Measurements from ENCODE around the gene TRIM42. TPM values are rescaled to one million over a fixed set of nuclear protein-coding genes. Genes with fewer than 3 reads are reported as not detected.
A peak's percentile ranks its signal among the peaks of the same experiment; 100 is the strongest.

Gene TRIM42
- total RNA-seq, result not detected in 2 replicates

DNA sequence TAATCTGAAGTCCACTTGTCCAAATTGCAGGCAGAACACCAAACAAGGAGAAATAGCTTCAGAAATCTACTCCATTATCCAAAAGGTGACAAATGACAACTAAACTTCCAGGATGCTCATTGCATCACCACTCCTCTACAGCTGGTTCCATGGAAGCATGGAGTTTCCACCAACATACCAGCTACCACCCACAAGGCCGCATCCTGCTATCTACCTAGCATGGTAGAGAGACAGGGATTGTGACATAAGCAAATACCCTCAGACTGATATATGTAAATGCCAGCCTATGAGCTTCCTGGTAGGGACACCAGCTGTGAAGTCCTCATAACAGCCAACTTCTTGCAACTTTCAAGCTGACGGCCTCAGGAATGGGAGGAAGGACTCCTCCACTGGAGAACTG, at the start of gene TRIM42:
TRIM42 (plus strand) TSS at position 301 of the 400 bp plus-strand sequence. CDS start 166 bp downstream, outside the sequence.
- Mint-ChIP-seq H3K4me3 (no peak within 1 kb of the TSS), H3K27me3 (peaks cover 2% of the 10 kb centered on the region), H3K4me1 (no peaks in the 10 kb centered on the region), H3K9me3 (peaks cover 5% of the 10 kb centered on the region), H3K27ac (no peak within 1 kb of the TSS), H3K36me3 (ENCODE audit: low read depth) (no peaks in the 10 kb centered on the region)
- no peak for DNase-seq
- intact Hi-C loops (cut with micrococcal nuclease), result no loop called here

- Mint-ChIP-seq H3K4me3 (no peak overlapping the region), H3K27me3 (no peaks in the 10 kb centered on the region), H3K36me3 (ENCODE audit: low read depth) (no peaks in the 10 kb centered on the region), H3K9me3 (no peaks in the 10 kb centered on the region), H3K27ac (no peak overlapping the region), H3K4me1 (no peaks in the 10 kb centered on the region)
- DNase-seq, result no peak
- intact Hi-C loops (cut with micrococcal nuclease), result no loop called here
These were observed 49.3 kb upstream of the TRIM42 start for GRCh38 chr3:140628606-140629005.

DNA sequence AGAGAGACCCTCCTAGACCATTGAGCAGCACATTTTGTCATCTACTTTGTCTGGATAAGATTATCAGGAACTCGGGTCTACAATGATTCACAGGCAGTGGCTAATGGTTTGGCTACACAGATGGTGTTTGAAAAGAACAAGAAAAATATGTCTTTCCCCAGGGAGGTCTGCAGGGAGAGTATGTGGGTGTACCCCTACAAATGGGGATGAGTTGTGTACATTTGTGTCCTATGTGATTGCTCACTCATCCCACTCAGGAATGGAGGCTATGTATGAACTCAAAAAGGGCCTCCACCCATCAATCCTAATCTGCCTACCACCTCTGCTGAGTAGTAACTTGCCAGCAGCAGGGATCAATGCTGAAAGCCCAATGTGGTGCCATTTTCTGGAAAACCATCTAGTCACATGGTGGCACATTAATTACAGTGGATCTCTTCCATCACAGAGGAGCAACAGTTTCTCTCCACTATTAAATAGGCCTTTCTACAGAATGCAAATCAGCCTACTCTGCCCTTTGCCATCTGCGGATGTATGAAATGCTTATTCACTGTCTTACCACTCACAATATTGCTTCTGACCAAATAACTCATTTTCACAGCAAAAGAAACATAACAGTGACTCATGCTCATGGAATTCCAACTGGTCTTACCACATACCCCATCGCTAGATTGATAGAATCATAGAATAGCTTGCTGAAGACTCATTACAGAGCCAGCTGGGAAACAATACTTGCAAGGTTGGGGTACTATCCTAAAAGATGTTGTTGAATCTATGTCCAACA, 48.3 kb upstream of the TRIM42 start:
- H3K27ac Mint-ChIP-seq, result no peak overlapping the region
- no peak overlapping the region for H3K4me3 Mint-ChIP-seq
- H3K27me3 Mint-ChIP-seq, result no peaks in the 10 kb centered on the region
- DNase-seq, result no peak
- H3K9me3 Mint-ChIP-seq, result no peaks in the 10 kb centered on the region
- H3K36me3 Mint-ChIP-seq (ENCODE audit: low read depth), result no peaks in the 10 kb centered on the region
- intact Hi-C loops (cut with micrococcal nuclease), result no loop called here
- H3K4me1 Mint-ChIP-seq, result no peaks in the 10 kb centered on the region

DNA sequence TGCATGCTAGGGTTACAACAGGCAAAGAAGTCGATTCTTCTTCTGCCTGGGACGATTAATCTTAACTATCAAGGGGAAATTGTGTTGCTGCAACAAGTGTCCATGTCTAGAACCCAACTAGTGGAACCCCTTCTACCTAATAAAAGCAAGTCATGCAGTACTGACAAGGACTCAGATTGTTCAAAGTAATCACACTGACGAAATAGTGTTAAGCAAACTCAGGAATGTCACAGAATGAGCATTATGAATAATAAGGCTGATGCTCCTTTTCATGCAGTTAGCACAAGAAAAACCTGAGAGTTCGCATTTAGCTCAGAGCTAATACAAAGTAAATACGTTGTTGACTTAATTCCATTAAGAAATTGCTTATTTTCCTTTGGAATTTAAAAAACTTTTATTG, 47.5 kb upstream of the TRIM42 start:
- Mint-ChIP-seq H3K27me3 (no peaks in the 10 kb centered on the region), H3K9me3 (no peaks in the 10 kb centered on the region), H3K4me1 (no peaks in the 10 kb centered on the region), H3K27ac (no peak overlapping the region), H3K36me3 (ENCODE audit: low read depth) (no peaks in the 10 kb centered on the region), H3K4me3 (no peak overlapping the region)
- no peak for DNase-seq
- intact Hi-C loops (cut with micrococcal nuclease), result no loop called here

DNA sequence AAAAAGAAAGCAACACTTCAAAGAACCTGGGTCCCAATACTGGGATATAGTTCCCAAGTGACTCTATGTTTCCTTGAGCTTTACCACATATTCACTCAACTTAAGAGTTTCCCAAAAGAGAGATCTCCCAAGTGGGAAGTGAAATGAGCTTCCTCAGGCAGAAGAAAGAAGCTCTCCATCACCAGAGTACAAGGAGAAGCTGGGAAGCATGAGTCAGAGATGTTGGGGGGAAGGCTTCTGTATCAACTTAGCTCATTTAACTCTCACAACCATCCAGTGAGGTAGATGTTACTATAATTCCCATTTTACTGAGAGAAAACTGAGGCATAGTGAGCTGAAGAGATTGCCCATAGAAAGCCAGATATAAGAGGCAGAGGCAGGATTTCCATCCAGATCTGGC, 47.0 kb upstream of the TRIM42 start:
- H3K9me3 Mint-ChIP-seq, result no peaks in the 10 kb centered on the region
- H3K27me3 Mint-ChIP-seq, result no peaks in the 10 kb centered on the region
- H3K27ac Mint-ChIP-seq, result no peak overlapping the region
- H3K4me1 Mint-ChIP-seq, result no peaks in the 10 kb centered on the region
- DNase-seq, result no peak
- intact Hi-C loops (cut with micrococcal nuclease), result no loop called here
- no peaks in the 10 kb centered on the region for H3K36me3 Mint-ChIP-seq (ENCODE audit: low read depth)
- H3K4me3 Mint-ChIP-seq, result no peak overlapping the region

GRCh38 chr3:140635276-140635675, 42.6 kb upstream of the TRIM42 start:
- H3K4me3 Mint-ChIP-seq, result no peak overlapping the region
- no peak for DNase-seq
- H3K27ac Mint-ChIP-seq, result no peak overlapping the region
- no peaks in the 10 kb centered on the region for H3K36me3 Mint-ChIP-seq (ENCODE audit: low read depth)
- intact Hi-C loops (cut with micrococcal nuclease), result no loop called here
- H3K9me3 Mint-ChIP-seq, result no peaks in the 10 kb centered on the region
- H3K4me1 Mint-ChIP-seq, result no peaks in the 10 kb centered on the region
- H3K27me3 Mint-ChIP-seq, result peaks cover 1% of the 10 kb centered on the region

DNA sequence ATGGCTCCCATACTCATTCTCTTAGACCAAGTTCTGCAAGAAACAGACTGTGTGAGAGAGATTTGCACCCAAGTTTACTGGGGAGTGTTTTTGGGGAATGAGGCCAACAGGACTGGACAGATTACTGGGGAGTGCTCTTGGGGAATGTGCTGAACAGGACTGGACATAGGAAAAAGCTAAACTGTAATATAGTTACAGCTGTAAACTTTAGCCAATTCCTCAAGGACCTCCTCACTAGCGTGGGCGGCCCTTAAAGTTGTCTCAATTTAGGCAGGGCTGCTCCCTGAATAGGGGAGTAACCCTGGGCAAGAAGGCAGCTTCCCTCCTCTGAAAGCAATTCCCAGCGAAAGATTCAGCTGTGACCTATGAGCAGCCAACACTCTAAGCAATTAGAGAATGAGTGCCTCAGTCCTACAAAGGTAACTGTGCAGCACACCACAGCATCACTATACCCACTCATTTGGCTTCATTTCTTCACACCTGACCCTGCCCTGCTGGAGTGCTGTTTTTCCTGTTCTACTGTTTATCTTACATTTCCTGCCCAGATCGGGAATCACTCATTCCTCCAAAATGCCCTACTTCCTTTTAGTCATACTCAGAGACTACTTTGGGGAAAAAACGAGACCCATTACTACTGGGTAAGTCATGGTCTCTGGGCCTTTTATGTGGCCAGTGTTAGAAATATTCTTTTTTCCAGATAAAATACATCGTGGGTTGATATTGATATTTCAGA, 41.3 kb upstream of the TRIM42 start:
- H3K27me3 Mint-ChIP-seq, result peaks cover 1% of the 10 kb centered on the region
- H3K36me3 Mint-ChIP-seq (ENCODE audit: low read depth), result no peaks in the 10 kb centered on the region
- no peaks in the 10 kb centered on the region for H3K9me3 Mint-ChIP-seq
- H3K4me3 Mint-ChIP-seq, result no peak overlapping the region
- intact Hi-C loops (cut with micrococcal nuclease), result no loop called here
- no peak for DNase-seq
- H3K27ac Mint-ChIP-seq, result no peak overlapping the region
- no peaks in the 10 kb centered on the region for H3K4me1 Mint-ChIP-seq

DNA sequence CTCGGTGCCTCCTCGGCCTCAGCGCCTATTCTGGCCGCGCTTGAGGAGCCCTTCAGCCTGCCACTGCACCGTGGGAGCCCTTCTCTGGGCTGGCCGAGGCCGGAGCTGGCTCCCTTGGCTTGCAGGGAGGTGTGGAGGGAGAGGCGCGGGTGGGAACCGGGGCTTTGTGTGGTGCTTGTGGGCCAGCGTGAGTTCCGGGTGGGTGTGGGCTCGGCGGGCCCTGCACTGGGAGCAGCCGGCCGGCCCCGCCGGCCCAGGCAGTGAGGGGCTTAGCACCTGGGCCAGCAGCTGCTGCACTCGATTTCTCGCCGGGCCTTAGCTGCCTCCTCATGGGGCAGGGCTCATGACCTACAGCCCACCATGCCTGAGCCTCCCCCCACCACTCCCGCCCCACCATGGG, 26.6 kb upstream of the TRIM42 start:
- intact Hi-C loops (cut with micrococcal nuclease), result no loop called here
- no peaks in the 10 kb centered on the region for H3K27me3 Mint-ChIP-seq
- no peak overlapping the region for H3K4me3 Mint-ChIP-seq
- H3K4me1 Mint-ChIP-seq, result no peaks in the 10 kb centered on the region
- no peak for DNase-seq
- no peaks in the 10 kb centered on the region for H3K36me3 Mint-ChIP-seq (ENCODE audit: low read depth)
- no peak overlapping the region for H3K27ac Mint-ChIP-seq
- peaks cover 7% of the 10 kb centered on the region for H3K9me3 Mint-ChIP-seq

DNA sequence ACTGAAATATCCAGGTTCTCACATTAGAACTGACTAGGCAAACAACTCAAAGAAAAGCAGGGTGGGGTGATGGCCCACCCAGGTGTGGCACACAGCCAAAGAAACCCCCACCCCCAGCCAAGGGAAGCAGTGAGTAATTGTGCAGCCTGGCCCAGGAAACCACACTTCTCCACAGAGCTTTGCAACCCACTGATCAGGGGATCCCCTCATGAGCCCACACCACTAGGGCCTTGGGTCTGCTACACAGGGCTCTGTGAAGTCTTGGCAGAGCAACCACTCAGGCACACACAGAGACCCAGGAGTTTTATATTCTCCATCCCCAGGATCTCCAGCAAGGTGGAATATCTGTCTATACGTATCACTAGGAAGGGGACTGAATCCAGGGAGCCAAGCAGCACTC, 22.2 kb upstream of the TRIM42 start:
- intact Hi-C loops (cut with micrococcal nuclease), result no loop called here
- Mint-ChIP-seq H3K4me1 (no peaks in the 10 kb centered on the region), H3K27me3 (no peaks in the 10 kb centered on the region), H3K36me3 (ENCODE audit: low read depth) (no peaks in the 10 kb centered on the region), H3K4me3 (no peak overlapping the region), H3K9me3 (peaks cover 7% of the 10 kb centered on the region), H3K27ac (no peak overlapping the region)
- no peak for DNase-seq

DNA sequence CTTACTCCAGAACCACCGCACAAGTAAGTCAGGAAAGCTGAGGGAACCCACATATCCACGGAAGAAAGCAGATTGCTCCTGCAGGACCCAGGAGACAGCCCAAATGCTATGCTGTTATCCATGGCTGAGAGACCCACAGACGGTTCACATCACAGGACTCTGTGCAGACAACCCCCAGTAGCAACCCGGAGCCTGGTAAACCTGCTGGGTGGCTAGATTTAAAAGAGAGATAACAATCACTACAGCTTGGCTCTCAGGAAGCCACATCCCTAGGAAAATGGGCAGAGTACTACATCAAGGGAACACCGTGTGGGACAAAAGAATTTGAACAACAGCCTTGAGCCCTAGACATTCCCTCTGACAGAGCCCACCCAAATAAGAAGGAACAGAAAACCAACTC, 13.8 kb upstream of the TRIM42 start:
- no peaks in the 10 kb centered on the region for H3K4me1 Mint-ChIP-seq
- DNase-seq, result no peak
- no peaks in the 10 kb centered on the region for H3K9me3 Mint-ChIP-seq
- no peaks in the 10 kb centered on the region for H3K27me3 Mint-ChIP-seq
- H3K27ac Mint-ChIP-seq, result no peak overlapping the region
- no peak overlapping the region for H3K4me3 Mint-ChIP-seq
- H3K36me3 Mint-ChIP-seq (ENCODE audit: low read depth), result no peaks in the 10 kb centered on the region
- intact Hi-C loops (cut with micrococcal nuclease), result no loop called here

DNA sequence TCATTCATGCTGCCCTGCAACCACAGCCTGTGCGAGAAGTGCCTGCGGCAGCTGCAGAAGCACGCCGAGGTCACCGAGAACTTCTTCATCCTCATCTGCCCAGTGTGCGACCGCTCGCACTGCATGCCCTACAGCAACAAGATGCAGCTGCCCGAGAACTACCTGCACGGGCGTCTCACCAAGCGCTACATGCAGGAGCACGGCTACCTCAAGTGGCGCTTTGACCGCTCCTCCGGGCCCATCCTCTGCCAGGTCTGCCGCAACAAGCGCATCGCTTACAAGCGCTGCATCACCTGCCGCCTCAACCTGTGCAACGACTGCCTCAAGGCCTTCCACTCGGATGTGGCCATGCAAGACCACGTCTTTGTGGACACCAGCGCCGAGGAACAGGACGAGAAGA, 4.7 kb downstream of the TRIM42 start:
- Mint-ChIP-seq H3K27me3 (peaks cover 2% of the 10 kb centered on the region), H3K36me3 (ENCODE audit: low read depth) (no peaks in the 10 kb centered on the region), H3K27ac (no peak overlapping the region), H3K4me3 (no peak overlapping the region), H3K4me1 (no peaks in the 10 kb centered on the region), H3K9me3 (no peaks in the 10 kb centered on the region)
- no peak for DNase-seq
- intact Hi-C loops (cut with micrococcal nuclease), result no loop called here

DNA sequence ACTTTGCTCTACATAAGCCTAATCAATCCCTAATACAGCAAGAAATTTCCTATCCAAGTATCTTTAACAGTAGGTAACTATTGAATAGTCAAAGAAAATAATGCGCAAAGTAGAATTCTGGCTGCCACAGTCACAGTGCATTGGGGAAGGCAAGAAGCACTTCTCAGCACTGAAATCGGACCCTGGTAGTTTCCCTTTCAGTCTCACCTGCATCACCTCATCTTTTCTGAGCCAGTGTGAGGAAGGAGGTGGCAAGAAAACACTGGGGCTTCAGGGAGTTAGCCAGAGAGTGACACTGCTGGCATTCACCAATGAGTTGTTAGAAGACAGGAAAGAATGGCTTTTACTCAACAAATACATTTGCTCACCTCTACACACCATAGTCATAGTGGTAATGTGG, 8.3 kb downstream of the TRIM42 start:
- Mint-ChIP-seq H3K4me3 (no peak overlapping the region), H3K9me3 (no peaks in the 10 kb centered on the region), H3K36me3 (ENCODE audit: low read depth) (no peaks in the 10 kb centered on the region), H3K27ac (no peak overlapping the region), H3K4me1 (no peaks in the 10 kb centered on the region), H3K27me3 (peaks cover 2% of the 10 kb centered on the region)
- intact Hi-C loops (cut with micrococcal nuclease), result no loop called here
- DNase-seq, result no peak

- no peak overlapping the region for H3K27ac Mint-ChIP-seq
- intact Hi-C loops (cut with micrococcal nuclease), result no loop called here
- H3K27me3 Mint-ChIP-seq, result peaks cover 2% of the 10 kb centered on the region
- H3K4me1 Mint-ChIP-seq, result no peaks in the 10 kb centered on the region
- H3K36me3 Mint-ChIP-seq (ENCODE audit: low read depth), result no peaks in the 10 kb centered on the region
- H3K4me3 Mint-ChIP-seq, result no peak overlapping the region
- no peak for DNase-seq
- H3K9me3 Mint-ChIP-seq, result no peaks in the 10 kb centered on the region
These were observed 9.1 kb downstream of the TRIM42 start for GRCh38 chr3:140686948-140687347.

DNA sequence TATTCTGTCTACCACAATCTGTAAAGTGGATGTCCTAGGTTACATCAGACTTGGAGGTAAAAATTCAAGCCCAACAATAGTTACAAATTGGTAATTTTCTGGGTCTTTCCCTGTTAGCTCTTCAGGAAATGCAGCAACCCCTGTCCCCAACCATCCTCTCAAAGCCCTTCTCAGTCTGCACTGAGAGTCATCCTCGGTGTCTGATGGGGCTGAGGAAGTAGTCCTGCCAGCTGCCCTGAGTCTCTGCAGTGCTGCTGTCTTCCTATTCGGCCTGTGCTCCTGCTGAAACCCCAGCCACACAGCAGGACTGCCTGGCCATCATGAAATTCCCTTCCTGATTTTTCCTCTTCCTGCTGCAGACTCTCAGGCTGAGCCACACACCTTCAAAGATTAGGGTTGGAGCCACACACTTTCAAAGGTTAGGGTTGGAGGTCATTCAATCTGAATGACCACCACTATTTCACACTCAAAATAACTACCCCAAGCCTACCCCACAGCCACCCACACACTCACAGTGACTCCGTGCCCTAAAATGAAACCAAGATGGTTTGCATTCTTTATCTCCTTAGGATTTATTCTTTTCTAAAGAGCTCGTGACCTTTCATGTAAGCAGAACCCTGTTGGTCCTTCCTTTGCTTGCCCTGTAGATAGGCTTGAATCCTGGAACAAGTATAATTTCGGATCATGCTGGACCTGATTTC, 17.6 kb downstream of the TRIM42 start:
- intact Hi-C loops (cut with micrococcal nuclease), result no loop called here
- Mint-ChIP-seq H3K27ac (no peak overlapping the region), H3K9me3 (no peaks in the 10 kb centered on the region)

More for the DNA sequence above, 17.6 kb downstream of the TRIM42 start:
- Mint-ChIP-seq H3K27me3 (peaks cover 3% of the 10 kb centered on the region), H3K36me3 (ENCODE audit: low read depth) (no peaks in the 10 kb centered on the region), H3K4me1 (no peaks in the 10 kb centered on the region), H3K4me3 (no peak overlapping the region)
- DNase-seq, result peak; percentile 38
